Loucy (cell line): ENCODE data around the gene RNF224.

Experiments used
- EZH2phosphoT487 ChIP-seq: fragments of 200-600 bp; IDR thresholded peaks from 2 replicates; pipeline ENCODE4 v1.6.1; 2018; ENCODE audit warnings: antibody characterized with exemption, mild to moderate bottlenecking, moderate library complexity, borderline replicate concordance
- TF ChIP-seq, protein P1 (sequence below): fragments of 200-600 bp; sonication (generic); conservative IDR thresholded peaks from 2 replicates; pipeline ENCODE4 v1.5.1; 2014; ENCODE audit warnings: mild to moderate bottlenecking, antibody characterized with exemption, low read length

DNA sequence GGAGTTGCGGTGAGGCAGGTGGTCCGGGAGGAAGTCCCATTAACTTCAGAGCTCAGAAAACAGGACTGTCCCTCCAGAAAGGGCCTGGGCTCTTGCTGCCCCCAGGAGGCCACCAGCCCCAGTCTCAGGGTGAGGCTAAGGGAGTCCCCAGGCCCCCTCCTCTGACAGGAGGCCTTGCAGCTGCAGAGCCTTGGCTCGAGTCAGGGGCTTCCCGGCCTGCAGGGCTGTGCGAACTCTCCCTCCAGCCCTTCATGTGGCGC is 20.5 kb downstream of the RNF224 start:
- TF ChIP-seq, protein P1, sequence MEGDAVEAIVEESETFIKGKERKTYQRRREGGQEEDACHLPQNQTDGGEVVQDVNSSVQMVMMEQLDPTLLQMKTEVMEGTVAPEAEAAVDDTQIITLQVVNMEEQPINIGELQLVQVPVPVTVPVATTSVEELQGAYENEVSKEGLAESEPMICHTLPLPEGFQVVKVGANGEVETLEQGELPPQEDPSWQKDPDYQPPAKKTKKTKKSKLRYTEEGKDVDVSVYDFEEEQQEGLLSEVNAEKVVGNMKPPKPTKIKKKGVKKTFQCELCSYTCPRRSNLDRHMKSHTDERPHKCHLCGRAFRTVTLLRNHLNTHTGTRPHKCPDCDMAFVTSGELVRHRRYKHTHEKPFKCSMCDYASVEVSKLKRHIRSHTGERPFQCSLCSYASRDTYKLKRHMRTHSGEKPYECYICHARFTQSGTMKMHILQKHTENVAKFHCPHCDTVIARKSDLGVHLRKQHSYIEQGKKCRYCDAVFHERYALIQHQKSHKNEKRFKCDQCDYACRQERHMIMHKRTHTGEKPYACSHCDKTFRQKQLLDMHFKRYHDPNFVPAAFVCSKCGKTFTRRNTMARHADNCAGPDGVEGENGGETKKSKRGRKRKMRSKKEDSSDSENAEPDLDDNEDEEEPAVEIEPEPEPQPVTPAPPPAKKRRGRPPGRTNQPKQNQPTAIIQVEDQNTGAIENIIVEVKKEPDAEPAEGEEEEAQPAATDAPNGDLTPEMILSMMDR: no peak
- no peak for TF ChIP-seq EZH2phosphoT487
